Stomach (tissue), 4 donors: Measurements from ENCODE around the gene DNM3.
A peak's percentile ranks its signal among the peaks of the same experiment; 100 is the strongest.

Source experiments
- CTCF ChIP-seq, 7 experiments: fragments of 450-650 bp in 4 of 7; fragments of 200-600 bp in 3 of 7; sonication (generic) in 3 of 7; IDR thresholded peaks; one replicate each; pipeline ENCODE4 v1.5.1; 2016 to 2019; ENCODE audit warnings: antibody characterized with exemption in 7 of 7, control low read depth in 2 of 7, mild to moderate bottlenecking in 1 of 7
- EP300 ChIP-seq: sonication (generic); formaldehyde crosslinking; IDR thresholded peaks from one replicate; pipeline ENCODE4 v1.6.1; 2017; ENCODE audit warnings: antibody characterized with exemption
- POLR2A ChIP-seq, 4 donors: fragments of 450-650 bp; IDR thresholded peaks; one replicate each; pipeline ENCODE4 v1.6.1; 2016; ENCODE audit warnings: antibody characterized with exemption in 4 of 4, control low read depth in 2 of 4, mild to moderate bottlenecking in 1 of 4, moderate library complexity in 1 of 4
- POLR2AphosphoS5 ChIP-seq, 3 donors: sonication (generic); formaldehyde crosslinking; IDR thresholded peaks; one replicate each; pipeline ENCODE4 v1.6.1; 2016; ENCODE audit warnings: antibody characterized with exemption in 3 of 3

DNA sequence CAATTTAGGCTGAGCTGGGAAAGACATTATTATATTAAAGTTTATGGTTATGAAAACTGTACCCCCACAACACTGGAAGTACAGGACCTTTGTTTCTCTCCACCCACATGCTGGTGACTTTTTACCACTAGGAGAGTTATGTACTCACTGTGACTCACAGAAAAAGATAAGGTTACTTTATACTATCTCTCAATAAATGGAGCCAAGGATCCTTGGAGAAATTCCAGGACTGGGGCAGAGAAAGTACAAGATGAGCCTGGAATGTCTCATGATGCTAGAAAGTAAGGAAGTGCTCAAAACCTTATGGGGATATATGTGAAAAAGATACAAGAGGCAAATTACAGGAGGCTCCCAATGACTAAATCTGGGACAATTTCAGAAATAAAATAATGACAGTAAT, 515.3 kb downstream of the DNM3 start:
- no peak for TF ChIP-seq CTCF (IDR thresholded peaks at IDR 0.05)
- no peak for TF ChIP-seq POLR2A (IDR thresholded peaks at IDR 0.05)
- peak in 1 of 3 donors; percentile 3 for TF ChIP-seq POLR2AphosphoS5 (IDR thresholded peaks at IDR 0.05)
- TF ChIP-seq EP300 = no peak
